Measurements from ENCODE around the gene ICA1. TPM values are rescaled to one million over a fixed set of nuclear protein-coding genes. Genes with fewer than 3 reads are reported as not detected.
A peak's percentile ranks its signal among the peaks of the same experiment; 100 is the strongest.

ICA1 gene
- total RNA-seq, 1 experiment from 2014 or later, result 3.2 TPM

- CTCF ChIA-PET, result no interaction called here
- no peaks in the 10 kb centered on the region for H3K9me2 ChIP-seq (replicated peaks; ENCODE audit: low read length)
These were observed 25.1 kb downstream of the ICA1 start for GRCh38 chr7:8236780-8237407.

DNA sequence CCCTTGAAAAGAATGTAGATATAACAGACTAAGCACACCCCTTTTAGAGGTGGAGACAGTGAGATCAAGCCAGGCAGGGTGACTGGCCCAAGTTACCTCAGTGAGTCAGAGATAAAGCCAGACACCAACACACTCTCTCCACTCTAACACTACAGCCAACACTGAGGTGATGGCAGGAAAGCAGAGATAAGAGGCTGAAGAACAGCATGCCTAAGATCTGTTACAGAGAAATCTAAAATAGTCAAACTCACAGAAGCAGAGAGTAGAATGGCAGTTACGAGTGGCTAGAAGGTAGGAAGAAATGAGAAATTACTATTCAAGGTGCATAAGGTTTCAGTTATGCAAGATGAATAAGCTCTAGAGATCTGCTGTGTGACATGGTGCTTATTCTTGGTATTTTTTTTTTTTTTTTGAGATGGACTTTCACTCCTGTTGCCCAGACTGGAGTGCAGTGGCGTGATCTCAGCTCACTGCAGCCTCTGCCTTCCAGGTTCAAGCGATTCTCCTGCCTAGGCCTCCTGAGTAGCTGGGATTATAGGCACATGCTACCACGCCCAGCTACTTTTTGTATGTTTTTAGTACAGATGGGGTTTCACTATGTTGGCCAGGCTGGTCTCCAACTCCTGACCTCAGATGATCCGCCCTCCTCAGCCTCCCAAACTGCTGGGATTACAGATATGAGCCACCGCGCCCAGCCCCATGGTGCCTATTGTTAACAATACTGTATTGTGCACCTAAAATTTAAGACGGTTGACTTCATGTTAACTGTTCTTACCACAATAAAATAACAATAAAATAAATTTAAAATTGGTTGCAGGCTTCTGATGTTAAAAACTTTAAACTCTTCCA, 28.7 kb downstream of the ICA1 start:
- H3K9me2 ChIP-seq (replicated peaks; ENCODE audit: low read length), result no peaks in the 10 kb centered on the region
- H3K9me3 ChIP-seq (ENCODE audit: low read length), result no peaks in the 10 kb centered on the region
- no peaks in the 10 kb centered on the region for H4K20me1 ChIP-seq (ENCODE audit: low read length)
- H3K79me2 ChIP-seq (ENCODE audit: low read length), result no peaks in the 10 kb centered on the region
- H3K4me2 ChIP-seq (ENCODE audit: low read length), result no peak overlapping the region
- CTCF ChIA-PET, result no interaction called here
- no peaks in the 10 kb centered on the region for H3K27me3 ChIP-seq (ENCODE audit: low read length)
- H3K27ac ChIP-seq (ENCODE audit: low read length), result no peak overlapping the region
- no peak overlapping the region for H2AFZ ChIP-seq (ENCODE audit: low read length)
- no TSS peak for BruUV-seq (replicated peaks)
- DNase-seq, result no peak
- H3F3A ChIP-seq (ENCODE audit: low read length, unreplicated experiment), result no peaks in the 10 kb centered on the region
- no peak for TF ChIP-seq EZH2 (IDR thresholded peaks at IDR 0.05; ENCODE audit: low read length, unreplicated experiment)
- H3K36me3 ChIP-seq (ENCODE audit: low read depth, low read length), result no peaks in the 10 kb centered on the region
- no peak overlapping the region for H3K4me3 ChIP-seq (ENCODE audit: low read length)
- no peaks in the 10 kb centered on the region for H3K4me1 ChIP-seq (ENCODE audit: insufficient read depth, low read length)
- no peak overlapping the region for H3K9ac ChIP-seq (ENCODE audit: low read length)
- intact Hi-C loops (cut with micrococcal nuclease), result no loop called here
- POLR2A ChIA-PET (ENCODE audit: unreplicated experiment), result no interaction called here
- peak; percentile 66 for ATAC-seq

More at GRCh38 chr7:8236780-8237407, 25.1 kb downstream of the ICA1 start:
- no peaks in the 10 kb centered on the region for H3K9me3 ChIP-seq (ENCODE audit: low read length)
- POLR2A ChIA-PET (ENCODE audit: unreplicated experiment), result no interaction called here
- BruUV-seq (replicated peaks), result no TSS peak
- no peak overlapping the region for H3K27ac ChIP-seq (ENCODE audit: low read length)
- no peaks in the 10 kb centered on the region for H3K36me3 ChIP-seq (ENCODE audit: low read depth, low read length)
- H3K79me2 ChIP-seq (ENCODE audit: low read length), result no peaks in the 10 kb centered on the region
- H3K4me1 ChIP-seq (ENCODE audit: insufficient read depth, low read length), result no peaks in the 10 kb centered on the region
- DNase-seq (no peak), ATAC-seq (peak; percentile 27; the same call in 1 of the 2 replicates)
- no peak overlapping the region for H3K4me2 ChIP-seq (ENCODE audit: low read length)
- H2AFZ ChIP-seq (ENCODE audit: low read length), result no peak overlapping the region
- no peaks in the 10 kb centered on the region for H3F3A ChIP-seq (ENCODE audit: low read length, unreplicated experiment)
- H3K27me3 ChIP-seq (ENCODE audit: low read length), result no peaks in the 10 kb centered on the region
- no peak overlapping the region for H3K4me3 ChIP-seq (ENCODE audit: low read length)
- intact Hi-C loops (cut with micrococcal nuclease), result no loop called here
- H3K9ac ChIP-seq (ENCODE audit: low read length), result no peak overlapping the region
- no peak for TF ChIP-seq EZH2 (IDR thresholded peaks at IDR 0.05; ENCODE audit: low read length, unreplicated experiment)
- TF ChIP-seq EZH2phosphoT487 (IDR thresholded peaks at IDR 0.05; ENCODE audit: borderline replicate concordance, low read length), result no peak
- TF ChIP-seq, protein P1, sequence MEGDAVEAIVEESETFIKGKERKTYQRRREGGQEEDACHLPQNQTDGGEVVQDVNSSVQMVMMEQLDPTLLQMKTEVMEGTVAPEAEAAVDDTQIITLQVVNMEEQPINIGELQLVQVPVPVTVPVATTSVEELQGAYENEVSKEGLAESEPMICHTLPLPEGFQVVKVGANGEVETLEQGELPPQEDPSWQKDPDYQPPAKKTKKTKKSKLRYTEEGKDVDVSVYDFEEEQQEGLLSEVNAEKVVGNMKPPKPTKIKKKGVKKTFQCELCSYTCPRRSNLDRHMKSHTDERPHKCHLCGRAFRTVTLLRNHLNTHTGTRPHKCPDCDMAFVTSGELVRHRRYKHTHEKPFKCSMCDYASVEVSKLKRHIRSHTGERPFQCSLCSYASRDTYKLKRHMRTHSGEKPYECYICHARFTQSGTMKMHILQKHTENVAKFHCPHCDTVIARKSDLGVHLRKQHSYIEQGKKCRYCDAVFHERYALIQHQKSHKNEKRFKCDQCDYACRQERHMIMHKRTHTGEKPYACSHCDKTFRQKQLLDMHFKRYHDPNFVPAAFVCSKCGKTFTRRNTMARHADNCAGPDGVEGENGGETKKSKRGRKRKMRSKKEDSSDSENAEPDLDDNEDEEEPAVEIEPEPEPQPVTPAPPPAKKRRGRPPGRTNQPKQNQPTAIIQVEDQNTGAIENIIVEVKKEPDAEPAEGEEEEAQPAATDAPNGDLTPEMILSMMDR (conservative IDR thresholded peaks at IDR 0.05; ENCODE audit: low read depth, low read length), result no peak
- no peaks in the 10 kb centered on the region for H4K20me1 ChIP-seq (ENCODE audit: low read length)

DNA sequence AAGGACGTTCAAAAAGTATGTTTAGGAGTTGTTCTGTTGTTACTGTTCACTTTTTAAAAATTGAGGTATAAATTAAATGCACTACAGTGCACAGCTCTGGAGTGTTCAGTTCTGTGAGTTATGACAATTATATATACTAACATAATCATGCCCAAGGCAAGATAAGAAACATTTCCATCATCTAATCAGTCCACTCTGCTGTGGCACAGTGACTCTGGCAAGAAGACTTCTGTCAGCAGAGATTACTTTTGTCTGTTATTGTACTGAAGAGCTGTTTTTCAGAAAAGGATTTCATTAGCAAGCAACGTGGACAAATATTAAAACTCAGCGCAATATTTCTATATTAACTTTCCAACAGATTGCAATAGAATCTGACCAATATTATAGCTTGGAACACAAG, 32.0 kb downstream of the ICA1 start:
- no peaks in the 10 kb centered on the region for H4K20me1 ChIP-seq (ENCODE audit: low read length)
- H3K4me2 ChIP-seq (ENCODE audit: low read length), result no peak overlapping the region
- no peak overlapping the region for H2AFZ ChIP-seq (ENCODE audit: low read length)
- TF ChIP-seq, protein P1 (conservative IDR thresholded peaks at IDR 0.05; ENCODE audit: low read depth, low read length), result no peak
- no peak for TF ChIP-seq EZH2 (IDR thresholded peaks at IDR 0.05; ENCODE audit: low read length, unreplicated experiment)
- no peak for TF ChIP-seq EZH2phosphoT487 (IDR thresholded peaks at IDR 0.05; ENCODE audit: borderline replicate concordance, low read length)
- no peak overlapping the region for H3K4me3 ChIP-seq (ENCODE audit: low read length)
- ChIA-PET POLR2A (ENCODE audit: unreplicated experiment) (no interaction called here), CTCF (no interaction called here)
- intact Hi-C loops (cut with micrococcal nuclease), result no loop called here
- H3K27me3 ChIP-seq (ENCODE audit: low read length), result no peaks in the 10 kb centered on the region
- H3K79me2 ChIP-seq (ENCODE audit: low read length), result no peaks in the 10 kb centered on the region
- H3K9me3 ChIP-seq (ENCODE audit: low read length), result no peaks in the 10 kb centered on the region
- H3F3A ChIP-seq (ENCODE audit: low read length, unreplicated experiment), result no peaks in the 10 kb centered on the region
- BruUV-seq (replicated peaks), result no TSS peak
- no peaks in the 10 kb centered on the region for H3K36me3 ChIP-seq (ENCODE audit: low read depth, low read length)
- H3K4me1 ChIP-seq (ENCODE audit: insufficient read depth, low read length), result no peaks in the 10 kb centered on the region
- DNase-seq (no peak), ATAC-seq (no peak)
- no peak overlapping the region for H3K27ac ChIP-seq (ENCODE audit: low read length)
- H3K9me2 ChIP-seq (replicated peaks; ENCODE audit: low read length), result no peaks in the 10 kb centered on the region
- no peak overlapping the region for H3K9ac ChIP-seq (ENCODE audit: low read length)

Measured in PC-3 (cell line).